GM10847 (cell line): ENCODE results near the gene GAB1.
A peak's percentile ranks its signal among the peaks of the same experiment; 100 is the strongest.

Source experiments
- POLR2A ChIP-seq: IDR thresholded peaks from 2 replicates; pipeline ENCODE4 v1.6.1; 2011; ENCODE audit not compliant: insufficient read length; ENCODE audit errors: extremely low read depth

Gene GAB1

GRCh38 chr4:143336781-143337599, at the start of gene GAB1:
Gene GAB1 (plus strand): TSS chr4:143336876. CDS start chr4:143337189, 313 bp downstream.
- TF ChIP-seq POLR2A = peak; percentile 30

GRCh38 chr4:143287572-143287923, 49.1 kb upstream of the GAB1 start:
- TF ChIP-seq POLR2A = no peak

DNA sequence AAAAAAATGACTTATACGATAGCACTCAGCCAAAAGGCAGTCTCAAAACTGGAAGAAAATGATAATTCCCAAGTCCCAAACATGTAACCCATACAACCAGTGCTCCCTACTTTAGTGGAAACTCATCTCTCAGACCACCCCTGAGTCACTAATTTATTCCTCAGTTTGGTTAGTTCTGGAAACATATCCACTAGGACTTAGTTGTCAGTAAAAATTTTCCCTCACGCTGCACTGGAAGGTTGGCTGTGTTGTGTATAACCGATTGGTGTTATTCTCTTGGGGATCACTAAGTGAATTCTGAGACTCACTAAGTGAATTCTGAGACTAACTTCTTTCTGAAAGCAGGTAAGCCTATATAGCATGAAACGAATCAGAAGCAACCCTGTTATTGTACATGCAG, 48.5 kb upstream of the GAB1 start:
- TF ChIP-seq POLR2A = no peak

GRCh38 chr4:143289370-143289769, 47.3 kb upstream of the GAB1 start:
- TF ChIP-seq POLR2A = no peak

GRCh38 chr4:143291314-143291713, 45.4 kb upstream of the GAB1 start:
- no peak for TF ChIP-seq POLR2A

DNA sequence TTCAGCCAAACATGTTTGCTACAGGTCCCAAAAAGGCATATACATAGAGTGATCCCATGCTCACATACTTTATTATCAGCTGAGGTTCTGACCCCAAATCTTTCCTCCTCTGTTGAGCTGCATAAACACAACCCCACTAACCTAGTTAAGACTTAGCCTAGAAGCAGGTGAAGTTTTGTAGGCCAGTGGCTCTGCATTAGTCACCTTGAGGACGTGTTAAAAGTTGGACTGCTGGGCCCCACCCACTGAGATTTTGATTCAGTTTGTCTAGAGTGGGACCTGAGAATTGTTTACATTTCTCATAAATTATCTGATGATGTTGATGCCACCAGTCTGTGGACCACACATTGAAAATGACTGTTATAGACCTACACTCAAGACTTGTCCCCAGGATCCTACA, 43.8 kb upstream of the GAB1 start:
- no peak for TF ChIP-seq POLR2A

DNA sequence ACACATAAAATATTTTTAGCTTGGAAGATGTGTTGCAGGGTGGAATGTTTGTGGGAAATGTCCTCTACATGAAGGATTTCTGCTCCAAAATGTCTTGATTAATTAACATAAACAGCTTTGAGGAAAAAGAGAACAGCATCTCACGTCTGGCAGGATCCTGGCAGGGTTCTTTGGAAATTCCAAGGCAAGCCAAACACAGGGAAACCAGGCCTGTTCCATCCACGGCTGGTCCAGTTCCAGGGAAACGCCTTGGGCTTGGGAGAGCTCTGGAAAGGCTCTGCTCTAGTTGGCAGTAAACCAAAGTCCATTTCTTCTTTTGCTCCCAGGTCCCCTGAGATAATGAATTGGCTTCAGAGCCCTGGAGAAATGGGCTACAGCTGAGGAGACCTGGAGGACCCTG, 42.4 kb upstream of the GAB1 start:
- TF ChIP-seq POLR2A = no peak

DNA sequence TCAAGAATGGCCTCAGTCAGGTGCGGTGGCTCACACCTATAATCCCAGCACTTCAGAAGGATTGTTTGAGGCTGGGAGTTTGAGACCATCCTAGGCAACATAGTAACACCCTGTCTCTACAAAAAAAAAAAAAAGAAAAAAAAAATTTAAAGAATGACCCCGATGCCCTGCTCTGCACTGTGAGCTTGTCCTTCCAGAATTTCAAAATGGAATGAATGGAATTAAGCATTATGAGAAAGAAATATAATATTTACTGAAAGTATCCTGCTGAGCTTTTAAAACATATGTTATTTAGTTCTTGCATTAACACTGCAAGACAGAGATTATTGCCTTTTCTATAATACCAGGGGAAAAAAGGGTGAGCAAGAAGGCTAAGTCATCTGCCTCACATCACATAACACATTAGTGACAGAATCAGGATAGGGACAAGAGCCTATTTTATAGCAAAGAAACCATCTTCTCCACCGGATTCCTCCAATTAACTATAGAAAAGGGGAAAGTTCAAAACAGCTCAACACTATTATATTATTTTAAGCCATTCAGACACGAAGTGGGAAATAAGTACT, 41.9 kb upstream of the GAB1 start:
- TF ChIP-seq POLR2A = no peak

- TF ChIP-seq POLR2A = no peak
Measured at GRCh38 chr4:143296397-143297067, 40.1 kb upstream of the GAB1 start.

- no peak for TF ChIP-seq POLR2A
Measured at GRCh38 chr4:143300860-143301259, 35.8 kb upstream of the GAB1 start.

- TF ChIP-seq POLR2A = no peak
Measured at GRCh38 chr4:143302536-143302935, 34.1 kb upstream of the GAB1 start.

GRCh38 chr4:143306788-143307187, 29.9 kb upstream of the GAB1 start:
- no peak for TF ChIP-seq POLR2A

GRCh38 chr4:143307531-143307930, 29.1 kb upstream of the GAB1 start:
- no peak for TF ChIP-seq POLR2A

DNA sequence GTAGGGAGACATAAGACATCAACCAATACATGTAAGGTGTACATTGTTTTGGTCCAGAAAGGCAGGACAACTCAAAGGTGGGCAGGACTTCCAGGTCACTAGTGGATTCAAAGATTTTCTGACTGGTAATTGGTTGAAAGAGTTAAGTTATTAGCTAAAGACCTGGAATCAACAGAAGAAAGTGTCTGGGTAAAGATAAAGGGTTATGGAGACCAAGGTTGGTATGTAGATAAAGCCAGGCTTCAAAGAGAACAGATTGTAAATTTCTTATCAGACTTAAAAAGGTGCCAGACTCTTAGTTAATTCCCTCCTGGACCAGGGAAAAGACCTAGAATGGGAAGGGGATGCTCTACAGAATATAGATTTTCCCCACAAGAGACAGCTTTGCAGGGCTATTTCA, 28.3 kb upstream of the GAB1 start:
- TF ChIP-seq POLR2A = no peak

- TF ChIP-seq POLR2A = no peak
Measured at GRCh38 chr4:143311924-143312323, 24.8 kb upstream of the GAB1 start.

DNA sequence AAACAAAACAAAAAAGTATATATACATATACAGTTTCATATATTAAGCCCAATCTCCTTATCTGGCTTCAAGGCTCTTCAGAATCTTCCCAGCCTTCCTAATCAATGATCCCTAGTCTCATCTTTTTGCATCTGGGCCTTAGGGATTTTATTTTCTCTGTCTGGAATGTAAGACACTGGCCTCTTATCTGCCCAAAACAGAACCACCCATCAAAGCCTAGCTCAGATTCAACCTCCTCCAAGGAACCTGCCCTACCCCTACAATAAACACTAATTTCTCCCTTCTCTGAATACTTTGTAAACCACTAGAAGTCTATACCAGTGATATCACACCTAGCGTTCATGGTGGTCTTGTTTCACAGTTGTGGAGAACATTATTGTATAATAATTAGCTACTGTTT, 23.2 kb upstream of the GAB1 start:
- TF ChIP-seq POLR2A = no peak

- no peak for TF ChIP-seq POLR2A
Measured at GRCh38 chr4:143313996-143314395, 22.7 kb upstream of the GAB1 start.

DNA sequence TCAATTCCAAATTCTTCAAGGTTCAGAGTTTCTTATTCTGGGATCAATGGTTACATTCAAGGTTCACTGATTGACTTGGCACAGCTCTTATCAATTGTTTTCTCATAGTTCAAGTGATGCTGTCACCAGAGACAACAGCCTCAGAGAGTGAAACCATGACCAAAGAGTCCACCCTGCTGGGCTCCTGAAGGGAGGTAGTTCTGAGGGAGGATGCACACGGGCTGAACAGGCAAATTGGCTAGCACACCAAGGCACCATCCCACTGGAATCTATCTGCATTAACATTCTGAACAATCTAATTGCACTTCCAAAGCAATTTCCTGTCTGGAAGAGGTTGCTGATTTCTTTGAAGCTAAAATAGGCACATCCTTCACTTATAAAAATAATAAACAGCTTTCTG, 16.6 kb upstream of the GAB1 start:
- TF ChIP-seq POLR2A = no peak
